Measurements from ENCODE around the gene GC.

- TF ChIP-seq EZH2 (IDR thresholded peaks at IDR 0.05; ENCODE audit: insufficient read depth, poor library complexity, severe bottlenecking): no peak
- TF ChIP-seq EZH2phosphoT487 (IDR thresholded peaks at IDR 0.05; ENCODE audit: insufficient read depth, low read depth): no peak
Observed at GRCh38 chr4:71765350-71765749, 18.5 kb downstream of the GC start.

Measured in GM23248 (cell line).